ENCODE data around the gene PLCL2.

The PLCL2 gene

GRCh38 chr3:16917256-16917935 lies 32.6 kb downstream of the PLCL2 start:
- Histone ChIP-seq H3F3A (ENCODE audit: insufficient read depth, low read length) (peaks cover 12% of the 10 kb centered on the region; the same call in 1 of the 2 replicates), H3K27ac (ENCODE audit: low read depth, low read length, poor library complexity, severe bottlenecking) (peak overlapping the region; percentile 3), H3K4me3 (ENCODE audit: low read depth, low read length, poor library complexity, severe bottlenecking) (no peak overlapping the region), H3K27me3 (ENCODE audit: insufficient read depth, low read length) (no peaks in the 10 kb centered on the region), H3K9me2 (ENCODE audit: low read depth, low read length) (no peaks in the 10 kb centered on the region), H4K20me1 (ENCODE audit: insufficient read depth, low read length) (no peaks in the 10 kb centered on the region), H3K9ac (ENCODE audit: low read length) (no peak overlapping the region), H3K36me3 (ENCODE audit: insufficient read depth, low read length) (peaks cover 7% of the 10 kb centered on the region; the same call in 1 of the 2 replicates), H3K9me3 (ENCODE audit: low read length) (no peaks in the 10 kb centered on the region), H3K79me2 (ENCODE audit: insufficient read depth, low read length) (peaks cover 98% of the 10 kb centered on the region), H3K4me1 (ENCODE audit: insufficient read depth, low read length, severe bottlenecking) (peaks cover 48% of the 10 kb centered on the region), H3K4me2 (ENCODE audit: low read length) (no peak overlapping the region), H2AFZ (ENCODE audit: low read length) (no peak overlapping the region)
- TF ChIP-seq CTCF (IDR thresholded peaks at IDR 0.05; ENCODE audit: low read length) (no peak), EZH2 (IDR thresholded peaks at IDR 0.05; ENCODE audit: borderline replicate concordance, low read length) (no peak)

GRCh38 chr3:16917980-16918682 lies 33.4 kb downstream of the PLCL2 start:
- H3F3A ChIP-seq (ENCODE audit: insufficient read depth, low read length) = 0 out of 2 replicates have a peak, but pooled peaks cover 4% of the 10 kb centered on the region
- H3K4me3 ChIP-seq (ENCODE audit: low read depth, low read length, poor library complexity, severe bottlenecking) = no peak overlapping the region
- no peaks in the 10 kb centered on the region for H3K9me2 ChIP-seq (ENCODE audit: low read depth, low read length)
- H3K27ac ChIP-seq (ENCODE audit: low read depth, low read length, poor library complexity, severe bottlenecking) = no peak overlapping the region
- H3K4me2 ChIP-seq (ENCODE audit: low read length) = no peak overlapping the region
- H3K4me1 ChIP-seq (ENCODE audit: insufficient read depth, low read length, severe bottlenecking) = peaks cover 40% of the 10 kb centered on the region
- H3K27me3 ChIP-seq (ENCODE audit: insufficient read depth, low read length) = no peaks in the 10 kb centered on the region
- H3K9ac ChIP-seq (ENCODE audit: low read length) = no peak overlapping the region
- TF ChIP-seq CTCF (IDR thresholded peaks at IDR 0.05; ENCODE audit: low read length) (no peak), EZH2 (IDR thresholded peaks at IDR 0.05; ENCODE audit: borderline replicate concordance, low read length) (no peak)
- H2AFZ ChIP-seq (ENCODE audit: low read length) = no peak overlapping the region
- H3K36me3 ChIP-seq (ENCODE audit: insufficient read depth, low read length) = peaks cover 7% of the 10 kb centered on the region; the same call in 1 of the 2 replicates
- H4K20me1 ChIP-seq (ENCODE audit: insufficient read depth, low read length) = no peaks in the 10 kb centered on the region
- H3K79me2 ChIP-seq (ENCODE audit: insufficient read depth, low read length) = peaks cover 98% of the 10 kb centered on the region
- H3K9me3 ChIP-seq (ENCODE audit: low read length) = no peaks in the 10 kb centered on the region

GRCh38 chr3:16918683-16919025 lies 33.9 kb downstream of the PLCL2 start:
- H3K9me2 ChIP-seq (ENCODE audit: low read depth, low read length) = no peaks in the 10 kb centered on the region
- H3K79me2 ChIP-seq (ENCODE audit: insufficient read depth, low read length) = peaks cover 98% of the 10 kb centered on the region
- H2AFZ ChIP-seq (ENCODE audit: low read length) = no peak overlapping the region
- H3K27me3 ChIP-seq (ENCODE audit: insufficient read depth, low read length) = no peaks in the 10 kb centered on the region
- peaks cover 35% of the 10 kb centered on the region for H3K4me1 ChIP-seq (ENCODE audit: insufficient read depth, low read length, severe bottlenecking)
- no peak overlapping the region for H3K9ac ChIP-seq (ENCODE audit: low read length)
- H3K27ac ChIP-seq (ENCODE audit: low read depth, low read length, poor library complexity, severe bottlenecking) = no peak overlapping the region
- peaks cover 10% of the 10 kb centered on the region for H3K36me3 ChIP-seq (ENCODE audit: insufficient read depth, low read length)
- 0 out of 2 replicates have a peak, but pooled peaks cover 3% of the 10 kb centered on the region for H3F3A ChIP-seq (ENCODE audit: insufficient read depth, low read length)
- no peak for TF ChIP-seq CTCF (IDR thresholded peaks at IDR 0.05; ENCODE audit: low read length)
- no peak for TF ChIP-seq EZH2 (IDR thresholded peaks at IDR 0.05; ENCODE audit: borderline replicate concordance, low read length)
- H4K20me1 ChIP-seq (ENCODE audit: insufficient read depth, low read length) = no peaks in the 10 kb centered on the region
- 0 out of 2 replicates have a peak, but pooled peaks cover 2% of the 10 kb centered on the region for H3K9me3 ChIP-seq (ENCODE audit: low read length)
- no peak overlapping the region for H3K4me2 ChIP-seq (ENCODE audit: low read length)
- no peak overlapping the region for H3K4me3 ChIP-seq (ENCODE audit: low read depth, low read length, poor library complexity, severe bottlenecking)

All from OCI-LY1 (cell line).